HG03196 (cell line): Measurements from ENCODE around the gene AHNAK2.
"Not testable (repeated sequence)": the region's sequence is repeated elsewhere in the genome, so short reads cannot be mapped to it uniquely, and the experiment has no call there.

Source experiments
- ATAC-seq: cut with Tn5 transposase; IDR thresholded peaks from one replicate; pipeline ENCODE4 v1.9.1; 2021; ENCODE audit not compliant: unreplicated experiment

AHNAK2 gene

DNA sequence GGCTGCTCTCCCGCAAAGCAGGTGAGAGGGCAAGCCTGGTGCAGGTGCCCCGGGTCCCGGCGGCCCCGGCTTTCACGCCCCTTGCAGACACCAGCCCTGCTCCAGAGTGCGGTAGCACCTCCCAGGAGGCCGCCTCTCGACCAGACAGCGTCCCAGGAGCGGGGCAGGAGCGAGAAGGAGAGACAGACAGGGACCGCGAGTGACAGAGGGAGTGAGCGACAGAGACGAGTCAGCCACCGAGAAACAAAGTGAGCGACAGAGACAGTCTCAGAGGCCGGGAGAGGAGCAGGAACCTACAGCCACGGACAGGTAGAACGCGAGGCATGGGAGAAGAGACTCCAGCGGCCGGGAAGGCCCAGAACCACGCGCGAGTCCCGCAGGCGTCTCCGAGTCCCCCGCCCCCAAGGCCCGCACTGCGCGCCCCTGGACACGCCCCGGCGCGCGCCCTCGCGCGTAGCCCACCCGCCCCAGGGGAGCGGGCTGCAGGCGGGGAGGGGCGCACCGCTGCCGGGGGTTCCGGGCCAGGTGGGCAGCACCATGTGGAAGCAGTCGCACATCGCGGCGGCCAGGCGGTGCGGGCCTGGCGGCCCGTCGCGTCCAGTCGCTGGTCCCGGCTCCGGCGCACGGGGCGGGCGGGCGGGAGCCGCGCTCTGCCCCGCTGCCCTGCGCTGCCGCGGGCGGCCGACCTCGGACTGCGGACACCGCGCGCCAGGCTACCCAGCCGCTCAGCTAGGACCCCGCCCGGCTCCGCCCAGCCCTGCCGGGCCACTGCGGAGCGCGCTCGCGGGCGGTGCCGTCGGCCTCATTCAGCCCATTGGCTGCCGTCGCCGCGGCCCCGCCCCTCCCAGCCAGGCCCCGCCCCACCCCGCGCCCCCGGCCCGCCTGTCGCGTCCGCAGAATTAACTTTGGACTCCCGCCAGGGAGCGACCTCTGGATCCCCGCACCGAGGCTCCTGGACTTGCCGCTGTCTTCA is at the start of gene AHNAK2:
TSS of gene AHNAK2 (minus strand) at position 694 of the 973 bp plus-strand sequence. CDS start at position 557, 137 bp downstream.
- no peak for ATAC-seq

DNA sequence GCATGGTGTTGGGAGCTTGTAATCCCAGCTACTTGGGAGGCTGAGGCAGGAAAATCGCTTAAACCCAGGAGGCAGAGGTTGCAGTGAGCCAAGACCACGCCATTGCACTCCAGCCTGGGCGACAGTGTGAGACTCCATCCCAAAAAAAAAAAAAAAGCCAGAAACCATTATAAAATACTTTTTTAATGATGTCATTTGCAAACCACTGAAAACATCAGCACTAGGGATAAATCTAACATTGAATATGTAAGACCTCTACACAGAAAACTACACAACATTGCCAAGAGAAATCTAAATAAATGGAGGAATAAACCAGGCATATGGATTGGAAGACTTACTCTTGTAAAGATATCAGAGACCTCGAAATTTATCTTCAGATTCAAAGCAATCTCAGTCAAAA is 49.5 kb upstream of the AHNAK2 start:
- not testable (repeated sequence) for ATAC-seq

DNA sequence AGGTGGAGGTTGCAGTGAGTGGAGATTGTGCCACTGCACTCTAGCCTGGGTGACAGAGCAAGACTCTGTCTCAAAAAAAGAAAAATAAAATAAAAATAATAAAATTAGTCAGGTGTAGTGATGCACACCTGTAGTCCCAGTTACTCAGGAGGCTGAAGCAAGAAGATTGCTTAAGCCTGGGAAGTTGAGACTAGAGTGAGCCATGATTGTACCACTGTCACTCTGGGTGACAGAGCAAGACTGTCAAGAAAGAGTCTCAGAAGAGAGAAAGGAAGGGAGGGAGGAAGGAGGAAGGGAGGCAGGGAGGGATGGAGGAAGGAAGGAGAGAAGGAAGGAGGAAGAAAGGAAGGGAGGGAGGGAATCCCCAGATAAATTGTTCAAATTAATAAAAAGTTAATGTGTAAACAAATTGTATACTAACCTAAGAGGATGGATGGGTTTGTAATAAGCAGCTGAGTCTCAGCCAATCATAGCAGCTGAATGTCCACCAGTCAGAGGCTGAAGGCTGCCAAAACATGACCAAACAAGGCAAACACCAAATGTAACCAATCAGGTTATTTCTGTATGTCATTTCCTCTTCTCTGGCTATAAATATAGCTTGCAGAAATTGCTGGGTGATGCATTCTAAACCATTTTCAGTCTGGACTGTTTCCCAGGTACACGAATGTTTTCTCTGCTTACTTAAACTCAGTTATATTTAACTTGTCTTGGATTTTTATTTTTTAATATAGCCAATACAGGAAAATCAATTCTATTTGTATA is 48.8 kb upstream of the AHNAK2 start:
- ATAC-seq = no peak

DNA sequence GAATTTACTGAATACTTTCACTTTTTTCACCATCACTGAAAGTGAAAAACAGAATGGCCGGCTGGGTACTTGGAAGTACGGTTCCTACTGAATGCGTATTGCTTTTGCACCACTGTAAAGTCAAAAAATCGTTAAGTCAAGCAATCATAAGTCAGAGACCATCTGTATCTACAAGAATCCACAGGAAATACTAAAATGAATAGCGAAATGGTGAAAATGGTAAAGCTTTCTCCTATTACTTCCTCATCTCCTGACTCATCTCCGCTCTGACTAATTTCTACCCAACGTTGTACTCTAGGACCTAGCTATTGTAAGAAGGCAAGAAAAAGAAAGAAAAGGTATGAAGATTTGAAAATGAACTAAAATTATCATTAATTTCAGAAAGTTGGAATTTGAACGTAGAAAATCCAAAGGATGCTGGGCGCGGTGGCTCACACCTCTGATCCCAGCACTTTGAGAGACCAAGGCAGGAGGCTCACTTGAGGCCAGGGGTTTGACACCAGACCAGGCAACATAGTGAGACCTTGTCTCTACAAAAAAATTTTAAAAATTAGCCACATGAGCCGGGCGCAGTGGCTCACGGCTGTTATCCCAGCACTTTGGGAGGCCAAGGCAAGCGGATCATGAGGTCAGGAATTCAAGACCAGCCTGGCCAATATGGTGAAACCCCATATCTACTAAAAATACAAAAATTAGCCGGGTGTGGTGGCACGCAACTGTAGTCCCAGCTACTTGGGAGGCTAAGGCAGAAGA is 48.0 kb upstream of the AHNAK2 start:
- no peak for ATAC-seq

DNA sequence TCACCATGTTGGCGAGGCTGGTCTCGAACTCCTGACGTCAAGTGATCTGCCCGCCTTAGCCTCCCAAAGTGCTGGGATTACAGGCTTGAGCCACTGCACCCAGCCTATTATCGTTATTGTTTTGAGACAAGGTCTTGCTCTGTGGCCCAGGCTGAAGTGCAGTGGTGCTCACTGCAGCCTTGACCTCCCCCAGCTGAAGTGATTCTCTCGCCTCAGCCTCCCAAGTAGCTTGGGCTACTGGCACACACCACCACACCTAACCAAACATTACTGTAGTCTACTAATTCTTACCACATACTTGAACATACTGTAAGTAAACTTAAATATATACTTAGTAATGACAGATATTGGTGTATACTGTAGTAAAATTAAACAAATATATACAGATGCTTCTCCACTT is 47.3 kb upstream of the AHNAK2 start:
- no peak for ATAC-seq

DNA sequence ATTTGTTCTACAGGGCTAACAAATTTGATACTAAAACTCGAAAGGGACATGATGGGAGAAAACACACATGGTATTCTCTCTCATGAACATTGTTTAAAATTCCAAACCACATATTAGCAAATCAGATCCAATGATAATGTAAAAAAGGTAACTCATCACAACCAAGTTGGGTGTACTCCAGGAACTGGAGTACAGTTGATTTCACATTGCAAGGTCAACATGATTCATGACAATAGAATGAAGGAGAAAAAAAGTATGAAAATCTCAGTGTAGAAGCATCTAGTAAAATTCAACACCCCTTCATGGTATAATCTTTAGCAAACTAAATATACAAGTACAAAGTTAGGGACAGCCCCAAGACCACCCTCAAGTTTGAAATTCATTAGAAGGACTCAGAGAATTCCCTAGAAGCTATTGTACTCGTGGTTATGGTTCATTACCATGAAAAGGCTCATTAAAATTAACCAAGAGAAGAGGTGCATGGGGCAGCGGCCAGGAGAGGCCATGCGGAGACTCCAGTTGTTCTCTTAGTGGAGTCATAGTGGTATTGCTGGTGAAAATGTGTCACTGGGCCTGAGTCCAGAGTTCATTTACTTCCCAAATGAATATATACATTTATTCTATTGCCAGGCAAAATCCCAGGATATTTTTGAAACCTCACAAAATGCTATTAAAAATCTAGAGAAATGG is 45.8 kb upstream of the AHNAK2 start:
- ATAC-seq = no peak

DNA sequence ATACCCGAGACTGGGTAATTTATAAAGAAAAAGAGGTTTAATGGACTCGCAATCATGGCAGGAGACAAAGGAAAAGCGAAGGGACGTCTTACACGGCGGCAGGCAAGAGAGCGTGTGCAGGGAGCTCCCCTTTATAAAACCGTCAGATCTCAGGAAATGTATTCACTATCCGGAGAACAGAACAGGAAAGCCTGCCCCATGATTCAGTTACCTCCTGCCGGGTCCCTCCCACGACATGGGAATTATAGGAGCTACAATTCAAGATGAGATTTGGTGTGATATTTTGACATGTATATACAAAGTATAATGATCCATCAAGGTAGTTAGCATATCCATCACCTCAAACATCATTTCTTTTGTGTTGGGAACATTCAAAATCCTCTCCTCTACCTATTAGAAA is 45.0 kb upstream of the AHNAK2 start:
- no peak for ATAC-seq

DNA sequence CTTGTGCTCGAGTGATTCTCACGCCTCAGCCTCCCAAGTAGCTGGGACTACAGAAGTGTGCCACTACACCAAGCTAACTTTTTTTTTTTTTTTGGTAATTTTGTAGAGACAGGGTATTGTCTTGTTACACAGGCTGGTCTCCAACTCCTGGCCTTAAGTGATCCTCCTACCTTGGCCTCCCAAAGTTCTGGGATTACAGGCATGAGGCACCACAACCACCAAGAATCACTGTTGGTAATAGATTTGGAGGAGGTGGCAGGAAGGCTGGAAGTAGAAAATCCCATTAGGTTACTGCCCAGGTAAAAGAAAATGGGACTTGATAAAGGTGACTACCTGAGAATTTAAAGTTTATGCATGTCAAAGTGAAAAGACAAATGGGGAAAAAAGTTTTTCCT is 44.1 kb upstream of the AHNAK2 start:
- ATAC-seq = no peak

DNA sequence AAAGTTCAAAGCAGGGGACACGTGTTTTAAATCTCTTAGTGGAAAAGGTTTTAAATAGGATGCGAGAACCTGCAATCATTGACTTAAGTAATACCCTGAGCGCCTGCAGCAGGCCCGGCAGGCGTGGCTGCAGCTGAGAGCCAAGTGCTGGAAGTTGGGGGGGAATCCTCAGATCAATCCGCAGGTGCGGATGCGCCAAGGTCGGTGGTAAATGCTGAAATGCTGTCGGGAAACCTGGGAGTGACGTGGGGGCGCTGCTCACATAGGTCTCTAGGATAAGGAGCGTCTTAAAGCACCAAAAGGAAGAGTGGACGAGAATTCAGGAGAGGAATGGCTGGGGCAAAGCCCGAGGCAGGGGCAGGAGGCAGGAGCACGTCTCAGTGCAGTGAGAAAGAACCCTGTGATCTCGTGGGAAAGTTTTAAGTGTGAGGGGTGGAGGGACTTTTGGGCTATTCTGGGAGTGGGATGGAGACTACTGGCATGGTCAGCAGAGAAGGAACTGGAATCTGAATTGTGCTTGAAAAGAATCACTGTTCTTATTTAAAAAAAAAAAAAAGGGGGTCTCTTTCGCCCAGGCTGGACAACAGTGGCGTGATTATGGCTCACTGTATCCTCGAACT is 43.6 kb upstream of the AHNAK2 start:
- ATAC-seq = no peak

DNA sequence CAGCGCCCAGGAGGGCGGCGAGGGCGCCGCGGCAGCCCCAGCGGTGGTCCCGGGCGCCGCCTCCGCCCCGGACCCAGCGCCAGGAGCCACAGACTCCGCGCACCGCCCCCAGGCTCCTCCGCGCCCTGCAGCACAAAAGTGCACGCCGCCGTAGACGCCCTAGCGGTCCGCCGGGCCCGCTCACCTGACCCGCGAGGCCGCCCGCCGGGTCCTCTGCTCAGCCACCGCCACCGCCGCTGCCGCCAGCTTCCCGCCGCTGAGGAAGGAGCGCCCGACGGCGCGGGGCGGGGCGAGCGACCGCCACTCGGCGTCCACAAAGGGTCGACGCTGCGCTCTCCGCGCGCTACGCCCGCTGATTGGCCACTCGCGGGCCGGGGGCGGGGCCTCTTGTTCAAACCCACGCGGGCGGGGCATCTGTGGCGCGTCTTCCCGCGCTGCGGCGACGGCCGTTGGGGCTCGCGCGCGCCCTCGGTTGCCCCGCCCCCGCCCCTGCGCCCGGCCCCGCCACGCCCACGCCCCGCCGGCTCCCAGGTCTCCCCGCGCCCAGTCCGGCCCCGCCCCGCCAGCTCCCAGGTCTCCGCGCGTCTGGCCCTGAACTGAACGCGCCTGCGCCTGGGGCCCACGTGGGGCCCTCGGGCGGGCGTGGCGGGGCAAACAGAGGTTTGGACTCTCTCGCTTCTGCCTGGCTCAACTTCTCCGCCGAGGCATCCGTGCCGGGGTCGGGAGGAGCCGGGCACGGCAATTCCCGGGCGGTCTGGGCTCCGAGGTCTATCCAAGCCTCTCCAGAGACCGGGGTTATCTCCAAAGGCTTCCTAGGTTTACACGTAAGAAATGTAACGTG is 42.9 kb upstream of the AHNAK2 start, which contains the start of gene CDCA4:
TSS of gene CDCA4 (minus strand) at position 269 of the 841 bp plus-strand sequence. CDS start 9,154 bp downstream, outside the sequence.
- peak; percentile 78 for ATAC-seq

DNA sequence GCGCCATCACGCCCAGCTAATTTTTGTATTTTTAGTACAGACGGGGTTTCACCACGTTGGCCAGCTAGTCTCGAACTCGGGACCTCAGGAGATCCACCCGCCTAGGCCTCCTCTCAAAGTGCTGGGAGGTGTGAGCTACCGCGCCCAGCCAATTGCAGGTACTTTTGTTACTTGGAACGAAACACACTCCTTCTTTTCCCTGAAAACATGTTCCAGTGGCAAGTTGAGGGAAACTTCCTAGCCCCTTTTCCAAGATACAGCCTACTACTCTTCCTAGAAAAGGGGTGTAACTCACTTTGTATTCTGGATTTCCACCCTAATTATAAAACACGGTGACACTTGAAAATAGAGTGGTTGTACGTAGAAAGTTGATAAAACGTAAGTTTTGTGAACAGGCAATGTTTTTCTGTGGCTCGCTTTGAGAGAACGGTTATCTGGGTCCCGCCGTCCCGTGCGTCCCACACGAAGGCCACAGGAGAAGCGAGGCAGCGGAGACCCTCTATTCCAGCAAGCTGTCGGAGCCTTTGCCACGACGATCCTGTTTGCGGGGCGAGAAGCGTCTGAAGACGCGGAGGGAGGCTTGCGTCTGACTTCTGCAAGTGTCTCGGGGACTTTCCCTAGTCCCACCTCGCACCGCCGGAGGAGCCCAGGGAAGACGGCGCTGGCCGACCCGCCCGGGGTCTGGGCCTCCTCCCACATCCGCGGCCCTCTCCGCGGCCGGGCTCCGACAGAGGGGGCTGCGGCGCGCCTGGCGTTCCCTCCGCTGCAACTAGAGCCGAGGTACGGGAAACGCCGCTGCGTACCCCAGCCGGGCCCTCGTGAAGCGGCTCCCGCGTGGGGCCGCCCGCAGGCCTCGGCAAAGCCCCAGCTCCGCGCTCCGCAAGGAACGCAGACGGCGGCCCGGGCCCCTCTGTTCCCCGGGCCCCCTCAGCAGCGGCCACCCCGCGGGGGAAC is 42.0 kb upstream of the AHNAK2 start:
- peak; percentile 21 for ATAC-seq

DNA sequence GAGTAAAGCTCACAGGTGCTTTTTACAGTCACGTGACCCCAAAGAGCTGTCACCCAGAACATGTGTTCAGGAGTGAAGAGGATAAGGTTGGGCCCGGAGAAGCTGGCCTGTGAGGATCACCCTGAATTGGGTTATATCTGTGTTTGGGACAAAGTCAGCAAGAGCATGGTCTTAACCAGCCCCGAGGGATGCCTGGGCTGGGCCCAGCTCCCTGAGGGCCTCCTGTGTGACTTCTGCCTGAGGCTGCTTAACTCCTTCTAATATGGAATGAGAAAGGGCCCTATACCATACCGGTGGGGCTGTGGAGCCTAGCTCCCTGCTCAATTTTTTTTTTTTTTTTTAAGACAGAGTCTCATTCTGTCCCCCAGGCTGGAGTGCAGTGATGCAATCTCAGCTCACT is 40.2 kb upstream of the AHNAK2 start:
- no peak for ATAC-seq

DNA sequence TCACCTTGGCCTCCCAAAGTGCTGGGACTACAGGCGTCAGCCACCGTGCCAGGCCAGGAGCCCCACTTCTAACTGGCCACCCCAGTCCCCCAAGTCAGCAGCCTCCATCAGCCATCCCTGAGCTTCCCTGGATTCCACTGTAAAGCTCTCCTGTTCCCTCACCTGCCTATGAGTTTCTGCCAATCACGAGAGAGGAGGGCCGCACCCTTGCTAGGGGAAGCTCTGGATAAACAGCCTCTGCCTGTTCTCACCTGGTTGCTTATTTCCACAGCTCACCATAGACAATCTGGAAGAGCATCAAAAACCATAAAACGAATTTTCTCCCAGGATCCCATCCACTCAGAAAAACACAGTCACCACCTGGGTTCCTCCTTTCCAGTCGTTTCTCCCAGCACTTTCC is 37.7 kb upstream of the AHNAK2 start:
- ATAC-seq = no peak

DNA sequence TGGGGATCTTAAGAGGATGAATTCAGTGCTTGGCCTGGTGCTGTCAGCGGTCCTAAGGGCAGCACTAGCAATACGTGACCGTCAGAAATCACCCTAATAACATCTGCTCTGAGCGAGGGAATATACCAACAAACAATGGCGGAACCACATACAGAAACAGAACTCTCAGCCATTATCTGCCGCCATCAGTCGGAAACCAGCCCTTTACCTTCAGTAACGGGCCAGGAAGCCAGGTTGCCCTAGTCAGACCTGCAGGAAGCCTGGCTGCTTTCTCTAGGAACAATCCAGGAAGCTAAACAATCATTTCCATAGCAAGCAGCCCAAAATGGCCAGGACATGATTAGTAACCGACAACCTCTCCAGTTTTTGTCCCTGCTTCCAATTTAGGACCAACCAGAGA is 37.1 kb upstream of the AHNAK2 start:
- ATAC-seq = no peak

DNA sequence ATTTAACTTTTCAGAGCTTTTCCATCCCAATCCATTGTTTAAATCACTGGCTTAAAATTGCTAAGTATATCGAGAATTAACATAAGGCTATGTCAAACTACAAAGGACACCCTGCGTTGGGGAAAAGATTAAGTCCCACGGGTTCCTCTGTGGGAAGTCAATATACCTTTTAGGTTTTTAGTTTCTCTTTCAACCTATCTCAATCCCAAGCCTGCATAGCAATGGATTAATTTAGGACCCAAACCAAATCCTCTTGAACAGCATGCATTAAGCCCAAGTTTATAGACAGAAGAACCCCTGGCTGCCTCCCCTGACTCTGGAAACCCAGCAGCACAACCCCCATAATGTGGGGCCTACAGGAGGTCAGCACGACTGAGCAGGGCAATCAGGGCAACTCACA is 36.5 kb upstream of the AHNAK2 start:
- no peak for ATAC-seq

DNA sequence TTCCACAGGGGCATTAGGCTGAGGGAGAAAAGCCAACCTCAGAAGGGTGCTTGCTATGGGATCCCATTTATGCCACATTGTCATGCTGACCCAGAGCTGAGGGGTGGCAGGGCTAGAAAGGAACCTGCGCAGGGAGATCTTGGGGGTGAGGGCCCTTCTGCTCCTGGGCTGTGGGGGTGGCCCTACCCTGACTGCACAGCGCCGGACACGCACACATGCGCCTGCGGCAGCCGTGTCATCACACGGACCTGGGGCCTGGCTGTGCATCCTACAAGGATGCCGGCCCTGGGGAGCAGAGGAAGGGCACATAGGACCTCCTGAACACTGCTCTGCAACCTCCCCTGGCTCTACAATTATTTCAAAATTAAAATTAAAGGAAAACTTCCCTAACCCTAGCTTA is 35.9 kb upstream of the AHNAK2 start:
- no peak for ATAC-seq

DNA sequence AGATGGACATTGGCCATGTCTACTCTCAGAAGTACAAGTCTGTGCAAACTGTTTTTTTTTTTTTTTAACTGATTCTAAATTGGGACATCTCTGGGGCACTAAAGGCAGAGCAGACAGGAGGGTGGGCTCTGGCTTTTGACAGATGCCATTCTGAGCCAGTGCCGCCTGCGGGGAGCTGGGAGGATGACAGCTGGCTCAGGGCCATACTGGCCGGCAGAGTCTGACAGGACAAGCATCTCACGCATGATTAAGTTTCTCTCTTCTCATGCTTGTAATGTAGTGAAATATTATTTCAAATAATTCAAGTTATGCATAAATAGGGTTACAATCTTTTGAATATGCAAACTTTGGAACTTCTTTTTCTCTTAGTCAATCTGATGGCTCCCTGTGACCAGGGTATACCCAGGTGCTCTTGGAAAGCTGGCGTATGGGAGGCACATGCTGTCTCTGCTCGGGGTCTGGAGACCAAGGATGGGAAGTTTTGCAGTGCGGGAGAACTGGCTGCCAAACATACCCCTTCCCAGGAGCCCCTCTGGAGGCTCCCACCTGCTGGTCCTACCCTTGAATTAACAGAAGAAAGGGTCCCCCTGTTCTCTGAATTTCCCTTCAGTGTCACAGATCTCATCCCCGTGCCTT is 35.1 kb upstream of the AHNAK2 start:
- no peak for ATAC-seq
